NCI-H82 treated with DMSO at 0.1 percent for 48 hours (cell line): ENCODE results near the gene CCDC150.

ENCODE experiments used
- DNase-seq: peaks from one replicate; lab custom pipeline; 2025; ENCODE audit not compliant: unreplicated experiment; lab: John Stamatoyannopoulos, UW

Gene CCDC150

GRCh38 chr2:196758474-196759377 is 119.2 kb downstream of the CCDC150 start:
- no peak for DNase-seq

- DNase-seq: no peak
Measured at GRCh38 chr2:196759378-196759706, 119.8 kb downstream of the CCDC150 start.

- DNase-seq: no peak
Measured at GRCh38 chr2:196767101-196767500, 127.6 kb downstream of the CCDC150 start.
